Cardiac ventricle fibroblast (primary cell): ENCODE measurements around the gene FOSL1. TPM values are rescaled to one million over a fixed set of nuclear protein-coding genes. Genes with fewer than 3 reads are reported as not detected.

Experiments used
- total RNA-seq: library from RNA; depleted of rRNA; stranded (reverse); fragments of >200 nt; gene quantifications from 2 replicates; pipeline ENCODE4 v1.2.3, GENCODE V29; 2015

Gene FOSL1
- total RNA-seq: 19.4 and 22.3 TPM in 2 replicates

DNA sequence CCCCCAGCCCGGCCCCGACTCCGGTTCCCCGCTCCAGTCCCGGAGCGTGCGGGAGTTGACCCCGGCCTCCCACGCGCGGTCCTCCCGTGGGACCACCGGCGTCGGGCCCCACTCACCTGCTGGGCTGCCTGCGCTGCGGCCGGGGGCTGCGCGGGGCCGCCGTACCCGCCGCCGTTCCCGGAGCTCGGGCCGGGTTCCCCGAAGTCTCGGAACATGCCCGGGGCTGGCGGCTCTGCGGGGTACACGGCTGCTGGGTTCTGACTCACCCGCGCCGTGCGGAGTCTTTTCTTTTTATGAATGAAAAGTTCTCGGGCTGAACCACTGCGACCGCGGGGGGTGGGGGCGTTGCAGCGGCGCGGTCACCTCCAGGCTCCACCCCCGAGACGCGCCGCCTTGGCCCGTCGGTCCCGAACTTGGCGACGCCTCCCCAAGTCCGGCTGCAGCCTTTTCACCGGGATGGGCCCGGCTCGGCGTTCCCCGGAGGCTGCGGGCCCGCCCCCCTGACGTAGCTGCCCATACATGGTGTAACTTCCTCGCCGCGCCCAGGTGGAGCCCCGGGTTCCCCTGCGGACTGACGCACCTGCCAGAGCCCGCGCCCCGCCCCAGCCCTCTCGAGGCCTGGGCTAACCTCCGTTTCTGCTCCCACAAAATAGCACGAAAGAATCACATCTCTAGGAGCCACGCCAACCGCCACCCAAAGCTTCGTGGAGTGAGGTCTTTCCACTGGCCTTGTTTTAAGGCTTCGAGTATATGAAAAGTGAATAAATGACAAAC is at the start of gene FOSL1:
TSS of gene FOSL1 (minus strand) at position 264 of the 774 bp plus-strand sequence. CDS start at position 215, 49 bp downstream.

GRCh38 chr11:65945430-65945911 is 45.3 kb upstream of the FOSL1 start, which contains the start of gene TSGA10IP:
Gene TSGA10IP (plus strand): TSS chr11:65945480. CDS start chr11:65945676, 196 bp downstream.

GRCh38 chr11:65919141-65919572 is 19.0 kb upstream of the FOSL1 start, which contains the start of gene DRAP1:
Gene DRAP1 (plus strand): TSS chr11:65919426. CDS start chr11:65919502, 76 bp downstream.

DNA sequence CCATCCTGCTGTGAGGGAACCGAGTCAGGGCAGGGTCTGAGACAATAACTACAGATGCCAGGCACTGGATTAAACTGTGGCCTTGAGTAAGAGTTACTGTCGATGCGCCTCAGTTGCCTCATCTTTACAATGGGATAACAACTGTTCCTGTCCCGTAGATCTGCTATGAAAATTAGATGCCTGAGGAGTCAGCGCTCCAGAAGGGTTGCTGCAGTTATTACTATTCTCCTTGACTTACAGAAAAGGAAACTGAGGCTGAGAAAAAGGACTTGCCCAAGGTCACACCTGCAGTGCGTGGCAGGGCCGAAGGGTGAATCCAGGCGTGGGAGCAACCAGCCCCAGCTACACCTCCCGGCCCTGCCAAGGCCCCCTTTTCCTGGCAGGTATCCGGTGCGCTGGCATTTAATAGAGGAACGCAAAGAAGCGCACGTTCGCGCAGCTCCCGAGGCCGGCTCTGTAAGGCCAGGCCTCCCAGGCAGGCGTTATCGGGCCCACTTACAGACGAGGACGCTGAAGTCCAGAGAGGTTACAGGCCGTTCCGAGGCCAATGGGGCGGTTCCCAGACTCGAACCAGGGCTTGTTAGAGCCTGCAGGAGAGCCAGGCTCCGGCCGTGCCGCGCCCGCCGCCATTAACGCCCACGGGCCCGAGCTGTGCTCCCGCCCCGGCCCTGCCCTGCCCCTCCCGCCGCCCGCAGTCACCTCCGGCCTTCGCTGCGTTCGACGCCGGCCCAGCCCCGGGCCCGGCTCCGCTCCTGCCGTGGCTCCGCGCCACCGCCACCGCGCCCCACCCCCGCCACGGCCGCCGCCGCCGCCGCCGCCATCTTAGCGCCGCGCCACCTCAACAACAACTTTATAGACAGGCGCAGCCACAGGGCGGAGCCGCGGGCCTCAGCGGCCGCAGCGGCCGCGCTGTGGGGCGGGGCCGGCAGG is 18.3 kb upstream of the FOSL1 start, which contains the start of gene C11orf68:
TSS of gene C11orf68 (minus strand) at position 852 of the 930 bp plus-strand sequence. CDS start at position 821, 31 bp downstream.

DNA sequence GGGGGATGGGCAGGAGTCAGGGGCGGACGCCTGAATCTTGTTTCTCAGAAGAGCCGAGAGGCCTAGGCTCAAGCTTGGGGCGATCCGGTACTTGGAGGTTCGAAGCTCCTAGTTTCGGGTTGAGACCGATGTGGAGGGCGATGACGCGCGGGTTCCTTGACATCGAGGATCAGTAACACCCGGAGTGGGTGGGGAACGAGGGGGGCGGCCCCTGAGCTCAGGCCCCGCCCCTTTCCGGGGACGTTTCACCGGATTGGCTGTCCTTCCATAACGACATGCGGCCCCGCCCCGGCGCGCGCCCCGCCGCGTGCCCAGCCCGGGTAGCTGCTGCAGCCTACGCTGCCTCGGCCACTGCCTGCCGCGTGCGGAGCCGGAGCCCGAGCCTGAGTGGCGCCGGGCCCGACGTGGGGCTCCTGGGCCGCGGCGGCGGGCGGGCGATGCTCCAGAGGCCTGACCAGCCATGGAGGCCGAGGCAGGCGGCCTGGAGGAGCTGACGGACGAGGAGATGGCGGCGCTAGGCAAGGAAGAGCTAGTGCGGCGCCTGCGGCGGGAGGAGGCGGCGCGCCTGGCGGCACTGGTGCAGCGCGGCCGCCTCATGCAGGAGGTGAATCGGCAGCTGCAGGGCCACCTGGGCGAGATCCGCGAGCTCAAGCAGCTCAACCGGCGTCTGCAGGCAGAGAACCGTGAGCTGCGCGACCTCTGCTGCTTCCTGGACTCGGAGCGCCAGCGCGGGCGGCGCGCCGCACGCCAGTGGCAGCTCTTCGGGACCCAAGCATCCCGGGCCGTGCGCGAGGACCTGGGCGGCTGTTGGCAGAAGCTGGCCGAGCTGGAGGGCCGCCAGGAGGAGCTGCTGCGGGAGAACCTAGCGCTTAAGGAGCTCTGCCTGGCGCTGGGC is 9.6 kb downstream of the FOSL1 start, which contains the start of gene CCDC85B:
TSS of gene CCDC85B (plus strand) at position 350 of the 895 bp plus-strand sequence. CDS start at position 461, 111 bp downstream.

GRCh38 chr11:65888163-65888814 is 11.9 kb downstream of the FOSL1 start, which contains the start of gene FIBP:
Gene FIBP (minus strand): TSS chr11:65888471. CDS start chr11:65888418, 53 bp downstream.

DNA sequence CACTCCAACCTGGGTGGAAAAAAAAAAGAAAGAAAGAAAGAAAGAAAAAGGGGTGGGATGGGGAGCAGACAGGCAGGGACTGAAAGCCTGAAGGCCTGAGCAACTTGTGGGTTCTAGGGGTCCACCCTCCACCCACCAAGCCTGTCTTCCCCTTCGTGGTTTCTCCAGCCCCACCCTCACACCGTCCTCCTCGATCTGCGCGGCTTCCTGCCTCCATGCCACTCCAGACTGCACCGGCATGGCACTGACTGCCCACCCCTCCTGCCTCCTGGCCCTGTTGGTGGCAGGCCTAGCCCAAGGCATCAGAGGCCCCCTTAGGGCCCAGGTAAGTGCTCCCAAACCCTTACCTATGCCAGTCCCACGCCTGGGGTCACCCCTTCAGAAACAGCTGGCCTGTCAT is 20.6 kb downstream of the FOSL1 start, which contains the start of gene CTSW:
TSS of gene CTSW (plus strand) at position 221 of the 400 bp plus-strand sequence. CDS start at position 239, 18 bp downstream.

DNA sequence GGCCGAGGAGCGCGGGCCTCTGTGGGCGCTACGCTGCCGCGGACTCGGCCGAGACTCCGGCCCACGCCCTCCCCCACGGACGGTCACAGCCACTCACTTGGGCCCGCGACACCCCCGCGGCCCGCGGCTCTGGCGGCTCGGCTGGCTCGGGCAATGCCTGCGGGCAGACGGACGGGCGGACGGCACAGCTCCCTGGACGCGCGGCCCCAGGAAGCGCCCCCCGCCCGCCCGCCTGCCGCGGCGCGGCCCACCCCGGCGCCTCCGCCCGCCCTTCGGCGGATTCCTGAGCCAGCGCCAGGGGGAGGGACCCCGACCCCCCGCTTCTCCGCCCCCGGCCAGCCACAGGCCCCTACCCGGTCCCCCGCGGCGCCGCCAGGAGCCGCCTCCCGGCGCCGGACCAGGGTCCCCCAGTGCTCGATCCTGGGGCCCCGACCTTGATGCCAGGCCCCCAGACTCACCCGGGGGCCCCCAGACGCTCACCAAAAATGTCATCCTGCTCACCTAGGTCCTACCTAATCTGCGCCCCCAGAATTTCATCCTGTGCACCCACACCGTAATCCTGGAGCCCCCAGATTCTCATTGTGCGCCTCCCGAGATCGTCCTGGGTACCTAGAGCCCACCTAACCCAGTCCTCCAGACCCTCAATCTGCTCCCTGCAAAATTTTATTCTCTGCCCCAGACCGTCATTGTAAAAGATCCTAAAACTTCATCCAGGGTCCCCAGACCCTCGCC is 27.4 kb downstream of the FOSL1 start, which contains the start of gene EFEMP2:
TSS of gene EFEMP2 (minus strand) at position 215 of the 732 bp plus-strand sequence. CDS start 446 bp downstream, outside the sequence.

GRCh38 chr11:65860278-65861164 is 39.7 kb downstream of the FOSL1 start, which contains the start of gene MUS81:
Gene MUS81 (plus strand): TSS chr11:65860433. CDS start chr11:65860754, 321 bp downstream.

GRCh38 chr11:65857853-65858680 is 42.1 kb downstream of the FOSL1 start, which contains the start of gene CFL1:
Gene CFL1 (minus strand): TSS chr11:65858180. CDS start chr11:65858099, 81 bp downstream.

Other genes starting within 250 kb of the FOSL1 start
- gene RELA, start 237.5 kb downstream of the FOSL1 start, total RNA-seq: 34.2 and 35.8 TPM in 2 replicates
- 28.4 and 32.0 TPM in 2 replicates for gene KAT5, start 188.1 kb downstream of the FOSL1 start, total RNA-seq
- 90.9 and 134 TPM in 2 replicates for gene RNASEH2C, start 179.6 kb downstream of the FOSL1 start, total RNA-seq
- gene AP5B1, start 119.4 kb downstream of the FOSL1 start, total RNA-seq: 11.8 and 12.2 TPM in 2 replicates
- not detected in 2 replicates for gene OVOL1, start 113.3 kb downstream of the FOSL1 start, total RNA-seq
- gene SNX32, start 66.4 kb downstream of the FOSL1 start, total RNA-seq: 3.4 and 3.9 TPM in 2 replicates
- 687 and 730 TPM in 2 replicates for gene CFL1, start 42.2 kb downstream of the FOSL1 start, total RNA-seq
- gene MUS81, start 40.0 kb downstream of the FOSL1 start, total RNA-seq: 16.9 and 27.2 TPM in 2 replicates
- 164 and 229 TPM in 2 replicates for gene EFEMP2, start 27.6 kb downstream of the FOSL1 start, total RNA-seq
- 2.4 TPM in 1 of 2 replicates, not detected in the other for gene CTSW, start 20.6 kb downstream of the FOSL1 start, total RNA-seq
- gene FIBP, start 11.9 kb downstream of the FOSL1 start, total RNA-seq: 104 and 109 TPM in 2 replicates
- 122 and 131 TPM in 2 replicates for gene CCDC85B, start 9.7 kb downstream of the FOSL1 start, total RNA-seq
- 22.6 and 30.1 TPM in 2 replicates for gene C11orf68, start 18.7 kb upstream of the FOSL1 start, total RNA-seq
- gene DRAP1, start 19.0 kb upstream of the FOSL1 start, total RNA-seq: 145 and 147 TPM in 2 replicates
- gene TSGA10IP, start 45.1 kb upstream of the FOSL1 start, total RNA-seq: not detected in 2 replicates
- 47.9 and 101 TPM in 2 replicates for gene SART1, start 61.3 kb upstream of the FOSL1 start, total RNA-seq
- 20.5 and 21.6 TPM in 2 replicates for gene EIF1AD, start 101.8 kb upstream of the FOSL1 start, total RNA-seq
- 56.4 and 64.6 TPM in 2 replicates for gene BANF1, start 102.1 kb upstream of the FOSL1 start, total RNA-seq
- 0.20 and 0.87 TPM in 2 replicates for gene CST6, start 111.6 kb upstream of the FOSL1 start, total RNA-seq
- gene CATSPER1, start 126.1 kb upstream of the FOSL1 start, total RNA-seq: not detected in 2 replicates
- gene GAL3ST3, start 148.8 kb upstream of the FOSL1 start, total RNA-seq: not detected in 2 replicates
- gene SF3B2, start 152.0 kb upstream of the FOSL1 start, total RNA-seq: 109 and 119 TPM in 2 replicates
- gene PACS1, start 169.9 kb upstream of the FOSL1 start, total RNA-seq: 45.5 and 51.7 TPM in 2 replicates